Measurements from ENCODE around the gene RAB23.

DNA sequence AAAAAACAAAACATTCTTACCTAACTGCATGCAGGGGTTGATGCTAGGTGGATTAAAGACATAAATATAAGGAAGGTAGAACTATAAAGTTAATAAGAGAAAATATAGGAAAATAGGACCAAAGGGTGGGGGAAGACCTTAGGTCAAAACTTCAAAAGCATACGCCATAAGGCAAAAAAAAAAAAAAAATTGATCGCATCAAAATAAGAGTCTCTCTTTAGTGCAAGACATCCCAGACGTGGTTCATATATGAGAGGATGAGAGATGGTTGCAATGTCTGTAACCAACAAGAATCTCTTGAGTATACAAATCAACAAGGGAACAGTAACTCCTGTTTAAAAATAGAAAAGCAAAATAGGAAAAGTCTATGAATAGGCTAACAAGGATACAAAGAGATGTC lies 41.5 kb downstream of the RAB23 start:
- TF ChIP-seq, protein P1, sequence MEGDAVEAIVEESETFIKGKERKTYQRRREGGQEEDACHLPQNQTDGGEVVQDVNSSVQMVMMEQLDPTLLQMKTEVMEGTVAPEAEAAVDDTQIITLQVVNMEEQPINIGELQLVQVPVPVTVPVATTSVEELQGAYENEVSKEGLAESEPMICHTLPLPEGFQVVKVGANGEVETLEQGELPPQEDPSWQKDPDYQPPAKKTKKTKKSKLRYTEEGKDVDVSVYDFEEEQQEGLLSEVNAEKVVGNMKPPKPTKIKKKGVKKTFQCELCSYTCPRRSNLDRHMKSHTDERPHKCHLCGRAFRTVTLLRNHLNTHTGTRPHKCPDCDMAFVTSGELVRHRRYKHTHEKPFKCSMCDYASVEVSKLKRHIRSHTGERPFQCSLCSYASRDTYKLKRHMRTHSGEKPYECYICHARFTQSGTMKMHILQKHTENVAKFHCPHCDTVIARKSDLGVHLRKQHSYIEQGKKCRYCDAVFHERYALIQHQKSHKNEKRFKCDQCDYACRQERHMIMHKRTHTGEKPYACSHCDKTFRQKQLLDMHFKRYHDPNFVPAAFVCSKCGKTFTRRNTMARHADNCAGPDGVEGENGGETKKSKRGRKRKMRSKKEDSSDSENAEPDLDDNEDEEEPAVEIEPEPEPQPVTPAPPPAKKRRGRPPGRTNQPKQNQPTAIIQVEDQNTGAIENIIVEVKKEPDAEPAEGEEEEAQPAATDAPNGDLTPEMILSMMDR (IDR thresholded peaks at IDR 0.05), result no peak
- TF ChIP-seq POLR2AphosphoS5 (IDR thresholded peaks at IDR 0.05) (no peak), POLR2A (IDR thresholded peaks at IDR 0.05) (no peak)
